SH-SY5Y (cell line): ENCODE data around the gene NIN.

Experiments
- GATA2 ChIP-seq: IDR thresholded peaks from 2 replicates; pipeline ENCODE4 v1.6.1; 2011; ENCODE audit warnings: mild to moderate bottlenecking, low read depth, low read length
- GATA3 ChIP-seq: IDR thresholded peaks from 2 replicates; pipeline ENCODE4 v1.6.1; 2011; ENCODE audit warnings: low read depth, mild to moderate bottlenecking, low read length, moderate library complexity

NIN gene

DNA sequence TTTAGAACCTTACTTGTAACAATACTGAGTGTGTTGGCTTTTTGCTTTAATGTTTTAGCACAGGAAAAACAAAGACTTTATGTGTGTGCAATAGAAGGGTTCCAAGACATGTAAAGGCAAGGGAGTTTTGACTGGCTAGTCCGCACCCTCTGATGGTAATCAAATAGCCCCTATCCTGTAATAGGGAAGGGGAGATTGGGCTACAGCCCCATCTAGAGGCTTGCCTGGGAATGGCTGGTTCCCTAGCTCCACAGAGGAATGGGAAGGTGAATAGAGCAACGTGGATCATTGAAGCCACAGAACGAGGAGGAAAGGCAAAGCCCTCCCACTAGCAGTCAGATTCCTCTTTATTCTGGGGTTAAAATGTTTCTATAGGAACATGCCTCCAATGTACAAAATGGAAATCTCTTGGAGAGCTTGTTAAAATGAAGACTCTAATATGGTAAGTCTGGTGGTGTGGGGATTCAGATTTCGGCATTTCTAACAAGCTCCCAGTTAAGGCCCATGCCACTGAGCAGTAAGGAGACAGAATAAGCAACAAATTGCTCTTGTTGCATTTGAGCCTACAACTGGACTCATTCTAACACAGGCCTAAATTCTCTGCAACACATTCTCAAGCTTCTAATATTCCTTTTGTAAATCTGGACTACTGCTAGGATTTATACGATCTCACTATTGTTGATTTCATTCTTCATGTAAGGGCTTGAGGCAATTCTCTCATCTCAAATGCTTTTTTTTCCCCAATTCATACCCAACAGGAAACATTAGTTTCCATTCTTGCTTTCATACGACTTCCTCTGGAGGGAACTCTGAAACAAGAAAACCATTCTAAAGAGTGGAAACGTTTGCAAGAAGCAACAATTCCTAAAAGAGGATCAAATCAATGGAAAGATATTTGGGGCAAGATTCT lies 57.1 kb downstream of the NIN start:
- no peak for TF ChIP-seq GATA2

DNA sequence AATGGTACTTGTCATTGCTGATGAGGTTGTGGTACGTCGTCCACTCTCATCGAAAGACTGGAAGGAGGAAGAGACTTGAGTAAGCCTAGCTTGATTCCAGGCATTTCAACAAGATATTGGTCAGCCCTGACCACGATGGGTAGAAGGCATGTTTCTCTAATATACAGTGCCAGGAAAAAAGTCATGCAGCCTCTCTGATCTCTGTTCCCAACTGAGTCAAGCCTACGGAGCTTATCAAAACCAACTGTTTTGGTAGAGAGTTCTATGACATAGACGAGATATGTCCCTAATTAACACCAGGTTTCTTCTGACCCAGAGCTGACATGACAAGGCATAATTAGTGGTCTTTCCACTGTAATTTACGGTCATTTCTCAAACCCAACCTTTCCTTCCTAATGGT lies 58.5 kb downstream of the NIN start:
- no peak for TF ChIP-seq GATA2
- TF ChIP-seq GATA3: no peak

DNA sequence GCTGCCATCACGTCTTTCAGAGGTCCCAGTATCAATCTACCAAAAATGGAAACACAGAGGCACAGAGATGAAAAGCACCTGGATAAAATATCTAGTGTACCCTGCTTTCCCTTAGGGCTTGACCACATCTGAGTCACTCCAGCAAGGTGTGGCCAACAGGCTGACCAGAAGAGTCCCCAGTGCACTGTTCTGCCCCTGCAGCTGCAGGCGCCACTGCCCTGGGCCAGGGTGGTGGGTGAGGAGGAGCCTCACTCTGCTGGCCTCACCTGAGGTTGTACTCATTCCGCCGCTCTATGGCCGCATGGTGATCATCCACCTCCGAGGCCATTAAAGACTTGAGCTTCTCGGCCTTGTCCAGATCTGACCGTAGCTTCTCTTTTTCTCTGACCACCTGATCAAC lies 60.4 kb downstream of the NIN start:
- TF ChIP-seq GATA3: no peak
- no peak for TF ChIP-seq GATA2

DNA sequence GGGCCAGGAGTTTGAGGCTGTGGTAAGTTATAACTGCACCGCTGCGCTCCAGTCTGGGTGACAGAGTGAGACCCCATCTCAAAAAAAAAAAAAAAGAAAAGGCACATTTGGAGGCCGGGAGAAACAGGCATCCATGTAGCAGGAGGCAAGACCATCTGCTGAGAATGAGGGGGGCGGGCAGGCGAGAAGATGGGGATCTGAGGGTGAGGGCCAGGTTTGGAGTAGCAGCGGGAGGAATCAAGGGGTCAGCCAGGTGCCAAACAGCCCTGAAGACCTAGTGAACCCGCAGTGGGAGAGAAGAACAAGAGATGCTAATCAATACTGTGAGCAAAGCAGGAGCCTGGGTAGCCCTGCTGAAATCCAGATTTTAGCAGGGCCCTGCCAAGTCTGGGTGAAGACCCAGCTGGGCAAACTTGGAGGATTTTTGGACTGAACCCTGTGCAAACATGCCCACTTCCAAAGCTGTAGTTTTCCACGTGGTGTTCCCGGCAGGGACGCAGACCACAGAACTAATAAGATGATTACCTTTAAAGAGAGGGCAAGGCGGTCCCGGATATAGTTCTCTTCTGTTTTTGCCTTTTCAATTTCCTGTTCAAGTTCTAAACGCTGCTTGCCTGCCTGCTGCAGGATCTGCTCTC lies 61.0 kb downstream of the NIN start:
- TF ChIP-seq GATA2 (no peak), GATA3 (no peak)

DNA sequence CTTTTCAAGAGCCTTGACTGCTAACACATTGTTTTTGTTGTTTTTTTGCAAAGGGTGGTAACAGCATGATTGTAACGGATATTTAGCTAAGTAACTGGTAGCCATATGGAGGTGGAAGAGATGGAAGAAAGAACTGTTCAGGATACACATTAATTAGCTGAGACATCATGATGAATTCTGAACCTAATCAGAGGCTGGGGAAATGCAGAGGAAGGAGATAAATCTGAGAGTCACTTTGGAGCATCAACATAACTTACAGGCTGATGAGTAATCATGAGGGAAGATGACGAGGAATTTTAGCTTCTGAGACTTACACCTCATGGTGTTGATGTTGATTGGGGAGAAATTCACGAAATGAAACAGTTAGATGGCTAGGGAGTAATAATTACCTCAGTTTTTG lies 62.3 kb downstream of the NIN start:
- no peak for TF ChIP-seq GATA3
- TF ChIP-seq GATA2: no peak

DNA sequence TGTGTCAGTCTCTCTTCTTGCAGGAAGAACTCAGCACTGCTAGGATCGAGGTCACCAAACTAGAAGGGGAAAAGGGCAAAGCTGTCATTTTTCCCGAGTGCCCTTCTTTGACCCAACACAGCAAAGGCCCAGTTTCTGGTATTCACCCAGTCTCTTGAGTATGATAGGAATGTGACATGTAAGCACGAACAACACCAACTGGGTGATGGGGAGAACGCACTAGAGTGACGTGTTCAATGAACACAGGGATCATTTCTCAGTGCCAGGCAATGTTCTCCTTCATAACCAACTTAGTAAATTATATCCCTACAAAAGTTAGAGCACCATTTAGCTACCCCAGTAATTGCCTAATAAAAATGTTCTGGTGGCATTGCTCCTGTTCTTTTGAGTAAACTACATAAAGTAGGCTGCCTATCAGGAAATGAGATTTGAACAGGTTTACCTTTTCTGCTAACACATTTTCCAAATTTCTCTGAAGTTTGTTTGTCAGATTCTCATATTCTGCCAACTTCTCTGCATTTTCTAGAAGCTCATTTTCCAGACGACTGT lies 64.5 kb downstream of the NIN start:
- TF ChIP-seq GATA2 (no peak), GATA3 (no peak)

DNA sequence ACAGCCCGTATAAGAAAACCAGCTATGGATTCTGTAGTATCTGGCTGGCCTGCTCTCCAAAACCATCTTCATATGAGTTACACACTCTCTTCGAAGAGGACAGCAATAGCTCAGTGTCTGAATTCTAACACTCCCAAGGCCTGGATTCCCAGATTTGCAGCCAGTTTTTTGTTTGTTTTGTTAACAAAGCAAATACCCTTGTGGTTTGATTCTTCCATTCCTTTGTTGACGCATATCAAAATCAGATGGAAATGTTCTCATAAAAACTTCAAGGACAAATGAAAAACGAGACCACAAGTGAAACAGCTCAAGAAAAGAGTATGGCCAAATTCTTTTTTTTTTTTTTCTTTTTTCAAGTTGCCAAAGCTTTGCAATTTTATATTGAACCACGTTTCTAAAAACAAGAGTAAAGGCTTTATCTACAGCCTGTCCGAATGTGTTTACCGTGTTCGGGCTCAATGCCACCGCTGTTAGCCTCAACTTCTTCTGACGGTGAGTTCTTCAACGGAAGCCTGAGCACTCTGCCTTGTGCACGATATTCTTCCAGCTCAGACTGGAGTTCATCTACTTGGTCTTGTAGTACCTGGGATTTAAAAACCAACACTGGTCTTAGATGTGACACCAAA lies 67.5 kb downstream of the NIN start:
- TF ChIP-seq GATA2 (no peak), GATA3 (no peak)

DNA sequence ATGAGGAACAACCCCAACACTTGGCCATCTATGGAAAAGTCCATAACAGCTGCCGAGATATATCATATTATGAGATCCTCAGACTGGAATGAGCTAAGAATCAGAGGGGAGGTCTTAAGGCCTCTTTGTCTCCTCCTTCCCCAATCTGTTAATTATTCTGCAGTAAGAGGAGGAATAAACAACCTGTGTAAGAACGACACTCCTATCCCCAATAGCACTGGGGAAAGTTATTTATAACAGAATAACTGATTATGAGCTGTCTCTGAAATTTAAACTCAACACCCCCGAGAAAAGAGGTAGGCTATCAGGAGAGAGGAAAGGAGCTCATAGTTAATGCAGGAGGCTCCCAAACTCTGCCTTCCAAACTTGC lies 68.0 kb downstream of the NIN start:
- TF ChIP-seq GATA3 (no peak), GATA2 (no peak)

DNA sequence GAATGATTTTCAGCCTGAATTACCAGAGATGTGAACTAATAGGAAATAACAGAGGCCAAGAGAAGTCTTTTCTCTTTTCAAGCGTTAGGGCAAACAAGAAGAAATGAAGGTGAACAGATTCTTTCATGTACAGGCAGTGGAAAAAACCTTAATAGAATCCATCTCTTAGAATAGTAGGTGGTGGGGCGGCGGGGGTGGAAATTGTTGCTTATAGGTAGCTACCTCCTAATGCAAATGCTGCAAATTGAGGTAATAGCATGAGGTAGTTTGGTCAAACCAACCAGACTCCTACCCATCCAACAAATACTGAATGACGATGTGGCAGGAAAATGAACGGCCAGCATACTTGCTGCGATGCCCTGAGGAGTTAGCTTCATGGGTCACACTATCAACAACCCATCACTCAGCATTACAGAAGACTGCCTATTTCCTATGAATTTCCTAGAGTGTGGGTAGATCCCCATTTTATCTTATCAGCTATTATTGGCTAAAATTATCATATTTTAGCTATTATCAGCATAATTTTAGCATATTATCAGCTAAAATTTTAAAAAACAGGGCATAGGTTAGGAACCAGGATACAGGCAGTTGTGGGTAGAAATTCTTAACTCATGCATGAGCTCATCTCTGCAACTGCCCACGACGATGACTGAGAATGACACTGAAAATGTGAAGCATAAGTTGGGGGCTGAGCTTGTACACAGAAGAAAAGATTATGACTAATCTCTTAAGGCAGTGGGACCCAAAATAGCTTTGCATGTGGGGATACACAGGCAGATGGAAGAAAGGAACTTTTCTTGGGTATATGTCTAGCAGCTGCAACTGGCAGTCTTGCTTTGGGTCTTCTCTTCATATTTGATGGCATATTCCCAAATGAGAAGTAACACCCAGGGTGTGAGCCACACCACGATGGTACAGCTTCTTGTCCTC lies 68.7 kb downstream of the NIN start:
- TF ChIP-seq GATA3: no peak
- no peak for TF ChIP-seq GATA2

DNA sequence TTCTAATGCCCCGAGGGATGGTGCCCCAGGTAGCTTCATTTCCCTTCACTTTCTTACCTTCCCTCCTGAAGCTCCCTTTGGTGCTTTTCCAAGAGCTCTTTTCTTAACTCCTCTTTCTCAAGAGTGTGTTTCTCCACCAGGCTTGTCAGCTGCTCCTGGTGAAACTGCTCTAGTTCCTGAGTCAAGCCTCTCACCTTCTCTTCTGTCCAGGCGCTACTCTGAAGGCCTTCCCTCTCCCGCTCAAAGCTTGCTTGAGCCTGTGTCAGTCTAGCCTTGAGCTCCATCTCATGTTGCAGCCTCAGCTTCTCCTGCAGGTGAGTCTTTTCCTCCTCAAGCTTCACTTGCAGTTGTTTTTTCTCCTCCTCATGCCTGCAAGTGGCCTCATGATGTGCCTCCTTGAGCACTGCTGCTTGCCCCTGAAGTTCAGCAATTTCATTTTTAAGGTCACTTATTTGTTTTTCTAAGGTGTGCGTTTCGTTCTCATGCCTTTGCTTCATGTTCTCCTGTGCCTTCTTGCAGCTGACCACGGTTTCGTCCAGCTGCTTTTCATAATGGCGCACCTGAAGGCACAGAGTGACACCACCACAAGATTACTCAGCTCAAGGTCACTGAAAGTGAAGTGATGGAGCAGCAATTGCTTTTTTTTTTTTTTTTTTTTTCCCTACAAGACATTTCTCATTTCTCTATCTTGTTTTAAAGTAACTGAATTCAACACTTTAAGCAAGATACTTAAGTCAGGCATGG lies 71.0 kb downstream of the NIN start:
- no peak for TF ChIP-seq GATA3
- TF ChIP-seq GATA2: no peak

DNA sequence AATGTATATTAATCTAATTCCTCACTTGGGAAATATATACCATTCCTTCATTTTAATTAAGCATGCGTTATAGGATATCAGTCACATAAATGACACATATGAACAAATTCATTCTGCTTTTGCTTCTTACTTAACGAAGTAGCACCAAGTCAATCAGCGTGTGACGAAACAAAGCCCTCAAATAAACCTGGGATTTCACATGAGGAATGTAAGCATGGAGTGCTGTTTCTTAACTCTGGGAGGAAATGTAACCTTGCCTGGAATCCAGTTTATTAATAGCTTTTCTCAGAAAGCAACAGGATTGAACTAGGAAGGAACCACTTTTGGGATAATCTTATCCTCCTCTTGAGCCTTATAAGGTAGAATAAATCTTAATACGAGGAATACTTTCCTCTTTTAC lies 72.0 kb downstream of the NIN start:
- TF ChIP-seq GATA3: no peak
- no peak for TF ChIP-seq GATA2

DNA sequence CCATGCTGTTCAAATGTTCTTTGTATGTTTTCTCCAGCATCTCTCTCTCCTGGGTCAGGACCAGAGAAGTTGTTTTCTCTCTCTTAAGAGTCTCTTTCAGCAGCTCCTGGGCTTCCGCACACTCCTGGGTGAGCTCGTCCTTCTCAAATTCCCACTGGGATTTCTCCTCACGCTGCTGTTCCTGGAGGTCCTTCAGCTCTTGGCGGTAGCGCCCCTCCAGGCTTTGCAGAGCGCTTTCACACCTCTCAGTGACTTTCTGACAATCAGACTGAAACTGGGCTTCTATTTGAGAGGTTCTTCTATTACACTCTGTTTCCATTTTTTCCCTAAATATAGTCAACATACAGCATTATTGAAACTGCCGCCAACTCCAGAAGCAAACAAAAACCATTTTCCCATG lies 72.7 kb downstream of the NIN start:
- TF ChIP-seq GATA3 (no peak), GATA2 (no peak)

DNA sequence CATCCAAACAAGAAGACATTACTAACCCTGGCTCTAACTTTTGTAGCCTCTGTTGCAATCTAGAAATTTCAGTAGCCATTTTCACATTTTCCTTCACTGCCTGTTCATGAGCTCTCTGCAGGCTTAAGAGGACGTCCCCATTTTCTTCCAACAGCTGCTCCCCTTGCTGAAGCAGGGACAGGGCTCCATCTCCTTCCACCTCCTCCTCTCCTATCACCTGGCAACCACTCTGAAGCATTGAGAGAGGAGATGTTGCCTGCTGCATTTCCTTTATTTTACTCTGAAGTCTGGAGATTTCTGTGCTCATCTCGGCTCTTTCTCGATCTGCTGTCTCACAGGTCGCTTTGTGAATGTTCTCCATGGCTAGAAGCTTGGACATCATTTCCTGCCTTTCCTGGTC lies 73.3 kb downstream of the NIN start:
- TF ChIP-seq GATA2: no peak
- TF ChIP-seq GATA3: no peak

DNA sequence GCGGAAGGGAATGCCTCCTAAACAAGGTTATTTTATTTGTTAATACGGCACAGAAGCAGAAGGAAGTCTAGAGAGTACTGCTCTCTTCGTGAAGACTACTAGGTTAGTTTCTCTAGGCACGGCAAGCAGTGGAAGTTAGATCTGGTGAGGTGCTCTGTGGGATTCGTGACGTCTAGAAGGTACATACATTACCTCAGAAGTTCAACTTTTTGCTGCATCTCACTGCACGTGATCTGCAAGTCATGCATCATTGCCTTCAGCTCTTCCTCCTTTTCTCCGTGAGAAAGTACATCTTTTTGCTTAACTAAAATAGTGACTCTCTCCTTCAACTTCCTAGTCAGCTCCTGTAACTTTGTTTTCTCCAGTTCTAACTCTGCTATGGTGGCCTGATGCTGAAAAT lies 74.7 kb downstream of the NIN start:
- TF ChIP-seq GATA3 (no peak), GATA2 (no peak)
